HCT116 (cell line): ENCODE measurements around the gene ZSCAN26. TPM values are rescaled to one million over a fixed set of nuclear protein-coding genes. Genes with fewer than 3 reads are reported as not detected.

Experiments used
- ATAC-seq: fragments of 200-7000 bp; cut with Tn5 transposase; 2 replicates; pipeline ENCODE4 v1.9.1; 2020; ENCODE audit warnings: mild to moderate bottlenecking, moderate library complexity
- BruUV-seq: library from RNA; stranded (reverse); fragments of 400-500 nt; replicated peaks from 2 replicates; lab custom pipeline; 2021; lab: Mats Ljungman, UMichigan
- CTCF ChIA-PET: fragments of 300-600 bp; sonication (Branson Sonifier 250); formaldehyde crosslinking; loops from one replicate; lab custom pipeline; 2021; ENCODE audit warnings: antibody characterized with exemption; lab: Charles Lee
- POLR2A ChIA-PET: fragments of 300-600, 350-600 bp; sonication (Branson Sonifier 250); formaldehyde crosslinking; loops from one replicate; lab custom pipeline; 2021; ENCODE audit warnings: antibody characterized with exemption; lab: Charles Lee
- RAD21 ChIA-PET, 2 experiments: fragments of 300-600 bp; sonication (Branson Sonifier 250); formaldehyde crosslinking; loops; one replicate each; lab custom pipeline; 2023; ENCODE audit warnings: low total read pairs in 2 of 2; ENCODE audit not compliant: uncharacterized antibody in 2 of 2, unreplicated experiment in 2 of 2, low non-redundant PET in 1 of 2; lab: Charles Lee
- DNase-seq: peaks from one replicate; pipeline ENCODE4 v3.0.0-alpha.2; 2010; ENCODE audit warnings: low read depth, low spot score
- H2AFZ ChIP-seq: fragments of 200-600 bp; shearing (Covaris generic), sonication (generic); 2 replicates; pipeline ENCODE4 v1.6.1; 2017; ENCODE audit warnings: low read depth, mixed run types, mixed read lengths, antibody characterized with exemption, low read length; ENCODE audit not compliant: poor library complexity, severe bottlenecking
- H3K27ac ChIP-seq: 2 replicates; pipeline ENCODE4 v1.5.1; 2012; ENCODE audit warnings: low read depth, low read length
- H3K27me3 ChIP-seq: fragments of 200-600 bp; sonication (generic); 2 replicates; pipeline ENCODE4 v1.6.1; 2016; ENCODE audit warnings: mixed run types, low read length, mixed read lengths; ENCODE audit not compliant: insufficient read depth
- H3K36me3 ChIP-seq, 2 experiments: fragments of 200-500 bp in 1 of 2; fragments of 200-600 bp in 1 of 2; sonication (Bioruptor generic) in 1 of 2; sonication (generic) in 1 of 2; 2 replicates each; pipeline versions ENCODE4 v1.5.1 to v1.6.1; 2014 to 2016; ENCODE audit warnings: low read length in 2 of 2, inconsistent platforms in 1 of 2, mixed read lengths in 1 of 2, mixed run types in 1 of 2; ENCODE audit not compliant: insufficient read depth in 2 of 2, control insufficient read depth in 1 of 2
- H3K4me1 ChIP-seq, 2 experiments: fragments of 200-600 bp in 1 of 2; sonication (generic) in 1 of 2; 2 replicates each; pipeline versions ENCODE4 v1.5.1 to v1.6.1; 2012 to 2017; ENCODE audit warnings: low read length in 2 of 2, inconsistent platforms in 1 of 2, mild to moderate bottlenecking in 1 of 2, mixed read lengths in 1 of 2, mixed run types in 1 of 2, moderate library complexity in 1 of 2; ENCODE audit not compliant: insufficient read depth in 2 of 2, control insufficient read depth in 1 of 2
- H3K4me2 ChIP-seq: fragments of 200-600 bp; sonication (generic); 2 replicates; pipeline ENCODE4 v1.6.1; 2017; ENCODE audit warnings: mixed run types, low read length, mixed read lengths
- H3K4me3 ChIP-seq, 2 experiments: fragments of 200-600 bp in 1 of 2; sonication (generic) in 1 of 2; replicated peaks in 1 of 2; 2 replicates each; pipeline ENCODE4 v1.5.1; 2011 to 2016; ENCODE audit warnings: low read length in 2 of 2, control low read depth in 1 of 2, low read depth in 1 of 2, mild to moderate bottlenecking in 1 of 2, mixed read lengths in 1 of 2, mixed run types in 1 of 2
- H3K79me2 ChIP-seq: fragments of 200-600 bp; sonication (generic); 2 replicates; pipeline ENCODE4 v1.6.1; 2017; ENCODE audit warnings: mild to moderate bottlenecking, mixed run types, low read length, moderate library complexity, mixed read lengths; ENCODE audit not compliant: insufficient read depth
- H3K9ac ChIP-seq: fragments of 200-600 bp; sonication (generic); 2 replicates; pipeline ENCODE4 v1.6.1; 2016; ENCODE audit warnings: low read length, mixed read lengths
- H3K9me2 ChIP-seq: fragments of 200-600 bp; sonication (generic), shearing (Covaris generic); 2 replicates; pipeline ENCODE4 v1.6.1; 2017; ENCODE audit warnings: mixed run types, mild to moderate bottlenecking, moderate library complexity; ENCODE audit not compliant: insufficient read depth
- H3K9me3 ChIP-seq, 2 experiments: fragments of 200-500 bp in 1 of 2; fragments of 200-600 bp in 1 of 2; sonication (Bioruptor generic) in 1 of 2; sonication (generic) in 1 of 2; 2 replicates each; pipeline ENCODE4 v1.6.1; 2014 to 2017; ENCODE audit warnings: low read length in 2 of 2, mixed read lengths in 2 of 2, inconsistent platforms in 1 of 2, low read depth in 1 of 2, mild to moderate bottlenecking in 1 of 2, mixed run types in 1 of 2, moderate library complexity in 1 of 2; ENCODE audit not compliant: control insufficient read depth in 1 of 2, insufficient read depth in 1 of 2
- H4K20me1 ChIP-seq: fragments of 200-600 bp; sonication (generic), shearing (Covaris generic); 2 replicates; pipeline ENCODE4 v1.6.1; 2017; ENCODE audit warnings: mixed run types, mild to moderate bottlenecking, moderate library complexity; ENCODE audit not compliant: insufficient read depth
- CEBPB ChIP-seq: IDR thresholded peaks from 2 replicates; pipeline ENCODE4 v1.6.1; 2012; ENCODE audit warnings: low read depth
- CTCF ChIP-seq, 3 experiments: fragments of 200-600 bp in 1 of 3; sonication (generic) in 1 of 3; IDR thresholded peaks in 2 of 3; conservative IDR thresholded peaks in 1 of 3; 2 replicates each; pipeline ENCODE4 v1.5.1; 2012 to 2017; ENCODE audit warnings: low read depth in 2 of 3, low read length in 2 of 3, antibody characterized with exemption in 1 of 3, borderline replicate concordance in 1 of 3, control low read depth in 1 of 3, mild to moderate bottlenecking in 1 of 3, mixed read lengths in 1 of 3, mixed run types in 1 of 3, moderate library complexity in 1 of 3; ENCODE audit not compliant: insufficient read depth in 1 of 3
- FOSL1 ChIP-seq: IDR thresholded peaks from 2 replicates; pipeline ENCODE4 v1.6.1; 2012; ENCODE audit warnings: low read depth
- MAX ChIP-seq: IDR thresholded peaks from 2 replicates; pipeline ENCODE4 v1.6.1; 2012
- POLR2A ChIP-seq: IDR thresholded peaks from 2 replicates; pipeline ENCODE4 v1.7.0; 2011; ENCODE audit warnings: borderline replicate concordance; ENCODE audit not compliant: insufficient read depth, insufficient read length; ENCODE audit errors: extremely low read depth
- POLR2AphosphoS5 ChIP-seq: IDR thresholded peaks from 2 replicates; pipeline ENCODE4 v1.6.1; 2011; ENCODE audit warnings: mild to moderate bottlenecking, low read depth, low read length, moderate library complexity
- REST ChIP-seq: IDR thresholded peaks from 2 replicates; pipeline ENCODE4 v1.6.1; 2012; ENCODE audit warnings: low read depth
- SP1 ChIP-seq: IDR thresholded peaks from 2 replicates; pipeline ENCODE4 v1.6.1; 2012; ENCODE audit warnings: low read depth
- SRF ChIP-seq: IDR thresholded peaks from 2 replicates; pipeline ENCODE4 v1.6.1; 2012; ENCODE audit warnings: low read depth
- TCF7L2 ChIP-seq: IDR thresholded peaks from 2 replicates; pipeline ENCODE4 v1.7.0; 2011; ENCODE audit warnings: borderline replicate concordance, inconsistent platforms; ENCODE audit not compliant: insufficient read depth, insufficient read length; ENCODE audit errors: extremely low read depth
- intact Hi-C: fragments of 100-400 bp; cut with micrococcal nuclease; formaldehyde crosslinking; loops from 2 replicates; pipeline ENCODE4 v1.10.0; 2022
- total RNA-seq: library from RNA; stranded (reverse); gene quantifications from one replicate; pipeline ENCODE4 v1.2.1, GENCODE V29; 2021; ENCODE audit not compliant: unreplicated experiment

The ZSCAN26 gene
- total RNA-seq, 1 experiment from 2014 or later, result 10.3 TPM

- ATAC-seq, result peak; percentile 83
- Histone ChIP-seq H3K79me2 (no peaks in the 10 kb centered on the region), H3K27ac (peak overlapping the region; percentile 40), H3K36me3 (no peaks in the 10 kb centered on the region), H3K4me1 (peaks cover 0 to 11% of the 10 kb centered on the region in 2 experiments; a peak in 1 of 4 replicates)
- intact Hi-C loops, result no loop called here
- TF ChIP-seq POLR2AphosphoS5 (peak; percentile 72), MAX (peak; percentile 83), TCF7L2 (peak; percentile 19), SRF (no peak)
- TF ChIP-seq, all 23 proteins: peak for 3
- ChIA-PET RAD21 (no interaction called here), POLR2A (interaction anchor here (0.6 kb wide), 1 partner anchor 75 kb away, joined by 5 read pairs; no protein-coding TSS in a partner anchor), CTCF (interaction anchor here (0.7 kb wide), 1 partner anchor 15 kb away, joined by 3 read pairs; no protein-coding TSS in a partner anchor)
- Histone ChIP-seq H3K9me2 (no peaks in the 10 kb centered on the region; the same call in 1 of the 2 replicates), H3K9ac (peak overlapping the region; percentile 51), H3K4me2 (peak overlapping the region; percentile 51), H2AFZ (no peak overlapping the region), H3K9me3 (no peaks in the 10 kb centered on the region), H3K27me3 (no peaks in the 10 kb centered on the region), H3K4me3 (peak overlapping the region; percentile 31 to 49), H4K20me1 (no peaks in the 10 kb centered on the region)
- TSS peak; percentile 90 for BruUV-seq
- DNase-seq, result no peak
Measured at GRCh38 chr6:28218312-28219248, 48.4 kb upstream of the ZSCAN26 start.

- no peak overlapping the region for H3K4me2 ChIP-seq
- POLR2A ChIA-PET, result no interaction called here
- BruUV-seq, result no TSS peak
- no peak for TF ChIP-seq SP1
- TF ChIP-seq CTCF (IDR thresholded peaks at IDR 0.05 in 2 of 3, conservative IDR thresholded peaks at IDR 0.05 in 1 of 3; ENCODE audit: borderline replicate concordance in 1 of 3, insufficient read depth in 1 of 3, low read depth in 2 of 3, low read length in 2 of 3), result no peak
- no peak for TF ChIP-seq POLR2A
- no peak for TF ChIP-seq CEBPB
- TF ChIP-seq REST, result no peak
- no peak for TF ChIP-seq FOSL1
Measured at GRCh38 chr6:28220257-28221133, 46.4 kb upstream of the ZSCAN26 start.

More at GRCh38 chr6:28220257-28221133, 46.4 kb upstream of the ZSCAN26 start:
- H3K9ac ChIP-seq, result no peak overlapping the region
- no peak overlapping the region for H3K4me3 ChIP-seq
- no peak overlapping the region for H2AFZ ChIP-seq
- no peaks in the 10 kb centered on the region for H3K27me3 ChIP-seq
- intact Hi-C loops, result no loop called here
- H3K79me2 ChIP-seq, result peaks cover 2% of the 10 kb centered on the region; the same call in 1 of the 2 replicates
- H3K4me1 ChIP-seq, result peaks cover 7 to 20% of the 10 kb centered on the region in 2 experiments
- ATAC-seq, result no peak
- ChIA-PET RAD21 (no interaction called here), CTCF (no interaction called here)
- H3K9me3 ChIP-seq, result no peaks in the 10 kb centered on the region
- H4K20me1 ChIP-seq, result no peaks in the 10 kb centered on the region
- no peak for DNase-seq
- H3K27ac ChIP-seq, result no peak overlapping the region
- H3K9me2 ChIP-seq, result no peaks in the 10 kb centered on the region; the same call in 1 of the 2 replicates
- H3K36me3 ChIP-seq, result no peaks in the 10 kb centered on the region
